GM10266 (cell line): ENCODE data around the gene PPFIA2.

Source experiments
- DNase-seq: peaks from one replicate; pipeline ENCODE4 v3.0.0; 2012; ENCODE audit errors: extremely low spot score
- TF ChIP-seq, protein P1 (sequence below): IDR thresholded peaks from 2 replicates; pipeline ENCODE4 v1.5.1; 2012; ENCODE audit warnings: mild to moderate bottlenecking, low read depth; ENCODE audit not compliant: control insufficient read depth, insufficient read depth; ENCODE audit errors: missing control alignments

Gene PPFIA2

DNA sequence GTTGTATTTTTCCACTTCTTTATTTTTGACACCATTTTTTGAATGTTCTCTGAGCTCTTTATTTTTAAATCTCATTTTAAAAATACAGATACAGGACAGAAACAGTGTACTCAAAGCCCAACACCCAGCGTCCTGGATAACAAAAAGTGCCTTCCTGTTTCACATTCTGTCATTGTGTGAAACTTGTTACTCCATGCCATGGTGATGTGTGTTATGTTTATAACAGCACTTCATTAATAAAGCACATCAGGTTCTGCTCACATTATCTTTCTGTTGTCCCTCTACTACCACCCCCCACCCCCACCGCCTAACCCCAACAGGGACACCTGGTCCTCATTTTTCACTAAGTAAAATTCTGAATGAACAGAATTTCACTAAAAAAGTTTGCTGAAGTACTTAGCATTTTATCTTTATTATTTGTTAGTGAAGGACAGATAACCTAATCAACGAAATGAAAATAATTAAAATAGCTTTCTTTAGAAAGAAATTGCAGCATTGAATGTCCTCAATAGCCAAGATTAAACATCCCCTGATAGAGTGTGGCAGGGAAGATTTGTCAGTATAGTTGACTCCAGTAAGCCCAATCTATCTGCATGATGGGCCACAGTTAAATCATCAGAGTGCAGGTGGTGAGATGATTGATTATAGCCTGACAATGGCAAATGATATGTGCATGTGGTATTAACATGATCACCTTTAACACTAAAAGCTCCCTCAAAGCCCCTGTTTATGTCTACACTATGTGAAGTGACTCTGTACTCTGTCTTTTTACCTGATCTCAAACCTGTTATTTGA lies 527.4 kb downstream of the PPFIA2 start:
- TF ChIP-seq, protein P1, sequence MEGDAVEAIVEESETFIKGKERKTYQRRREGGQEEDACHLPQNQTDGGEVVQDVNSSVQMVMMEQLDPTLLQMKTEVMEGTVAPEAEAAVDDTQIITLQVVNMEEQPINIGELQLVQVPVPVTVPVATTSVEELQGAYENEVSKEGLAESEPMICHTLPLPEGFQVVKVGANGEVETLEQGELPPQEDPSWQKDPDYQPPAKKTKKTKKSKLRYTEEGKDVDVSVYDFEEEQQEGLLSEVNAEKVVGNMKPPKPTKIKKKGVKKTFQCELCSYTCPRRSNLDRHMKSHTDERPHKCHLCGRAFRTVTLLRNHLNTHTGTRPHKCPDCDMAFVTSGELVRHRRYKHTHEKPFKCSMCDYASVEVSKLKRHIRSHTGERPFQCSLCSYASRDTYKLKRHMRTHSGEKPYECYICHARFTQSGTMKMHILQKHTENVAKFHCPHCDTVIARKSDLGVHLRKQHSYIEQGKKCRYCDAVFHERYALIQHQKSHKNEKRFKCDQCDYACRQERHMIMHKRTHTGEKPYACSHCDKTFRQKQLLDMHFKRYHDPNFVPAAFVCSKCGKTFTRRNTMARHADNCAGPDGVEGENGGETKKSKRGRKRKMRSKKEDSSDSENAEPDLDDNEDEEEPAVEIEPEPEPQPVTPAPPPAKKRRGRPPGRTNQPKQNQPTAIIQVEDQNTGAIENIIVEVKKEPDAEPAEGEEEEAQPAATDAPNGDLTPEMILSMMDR, result no peak
- no peak for DNase-seq

- TF ChIP-seq, protein P1, result no peak
- no peak for DNase-seq
These were observed 529.4 kb downstream of the PPFIA2 start for GRCh38 chr12:81229759-81230158.

DNA sequence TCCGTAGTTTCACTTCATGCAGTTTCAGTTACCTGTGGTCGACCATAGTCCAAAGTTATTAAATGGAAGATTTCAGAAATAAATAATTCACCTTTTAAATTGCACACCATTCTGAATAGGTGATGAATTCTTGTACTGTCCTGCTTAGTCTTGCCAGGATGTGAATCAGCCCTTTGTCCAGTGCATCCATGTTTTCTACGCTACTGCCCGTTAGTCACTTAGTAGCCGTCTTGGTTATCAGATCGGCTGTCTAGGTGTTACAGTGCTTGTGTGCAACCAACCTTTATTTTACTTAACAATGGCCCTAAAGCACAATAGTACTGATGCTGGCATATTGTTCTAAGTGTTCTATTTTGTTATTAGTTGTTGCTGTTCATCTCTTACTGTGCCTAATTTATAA lies 534.5 kb downstream of the PPFIA2 start:
- DNase-seq, result no peak
- TF ChIP-seq, protein P1, result no peak

- TF ChIP-seq, protein P1, result no peak
- no peak for DNase-seq
These were observed 536.1 kb downstream of the PPFIA2 start for GRCh38 chr12:81222846-81223592.

DNA sequence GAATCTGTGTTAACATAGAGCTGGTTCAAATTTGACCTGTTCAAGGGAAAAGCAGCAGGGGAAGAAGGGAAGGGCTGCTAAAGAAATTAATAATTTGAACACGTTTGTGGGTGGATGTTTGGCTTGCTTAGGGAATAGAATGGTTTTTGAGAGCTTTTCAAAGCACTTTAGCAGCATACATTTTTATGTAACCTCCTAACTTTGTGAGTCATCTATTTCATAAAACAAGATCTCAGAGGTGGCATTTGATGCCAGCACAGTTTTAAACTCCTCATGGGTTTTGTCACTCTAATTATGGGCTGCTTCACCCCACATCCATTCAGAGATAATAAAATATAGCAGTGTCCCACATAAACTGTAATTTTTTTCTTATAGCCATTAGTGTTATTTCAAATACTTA lies 537.5 kb downstream of the PPFIA2 start:
- no peak for DNase-seq
- TF ChIP-seq, protein P1, result no peak

GRCh38 chr12:81216739-81217138 lies 542.4 kb downstream of the PPFIA2 start:
- DNase-seq, result no peak
- TF ChIP-seq, protein P1, result no peak
